ENCODE data around the gene WDR5. TPM values are rescaled to one million over a fixed set of nuclear protein-coding genes. Genes with fewer than 3 reads are reported as not detected.

Gene WDR5
- total and polyA plus RNA-seq, 10 of the 15 experiments (the other 5 are each of a cell fraction or from before 2014, with no cell fraction given): 1.4 to 43.7 (median 33.2) TPM

GRCh38 chr9:134156564-134157377 lies 20.9 kb downstream of the WDR5 start (continued):
- no peak for TF ChIP-seq PKNOX1 (IDR thresholded peaks at IDR 0.05)
- TF ChIP-seq STAT3 (IDR thresholded peaks at IDR 0.05; ENCODE audit: low read depth, low read length): no peak
- TF ChIP-seq IKZF1 (conservative IDR thresholded peaks at IDR 0.05): no peak
- no peak for TF ChIP-seq RFX5 (IDR thresholded peaks at IDR 0.05; ENCODE audit: low read depth, low read length)
- TF ChIP-seq POU2F2 (IDR thresholded peaks at IDR 0.05; ENCODE audit: borderline replicate concordance, low read depth, low read length): no peak
- TF ChIP-seq KAT2A (conservative IDR thresholded peaks at IDR 0.05; ENCODE audit: control insufficient read depth, low read depth, low read length): no peak
- TF ChIP-seq RAD21 (IDR thresholded peaks at IDR 0.05; ENCODE audit: insufficient read depth, low read depth, low read length): no peak
- TF ChIP-seq ATF2 (IDR thresholded peaks at IDR 0.05; ENCODE audit: low read length): no peak
- TF ChIP-seq LARP7 (IDR thresholded peaks at IDR 0.05): no peak

GRCh38 chr9:134157378-134157885 lies 21.6 kb downstream of the WDR5 start:
- ChIA-PET CTCF (no interaction called here), SMC1A (ENCODE audit: uncharacterized antibody, unreplicated experiment) (no interaction called here), POLR2A (no interaction called here), RAD21 (ENCODE audit: unreplicated experiment) (no interaction called here)
- Histone ChIP-seq H3K9ac (ENCODE audit: control insufficient read depth, insufficient read depth, low read length) (no peak overlapping the region), H3K4me3 (no peak overlapping the region), H3K9me3 (replicated peaks; ENCODE audit: control insufficient read depth, insufficient read depth, low read length) (no peaks in the 10 kb centered on the region), H3K36me3 (ENCODE audit: control insufficient read depth in 2 of 2, insufficient read depth in 2 of 2, low read length in 1 of 2) (peaks cover 11 to 50% of the 10 kb centered on the region in 2 experiments; a peak in 3 of 4 replicates), H4K20me1 (ENCODE audit: control insufficient read depth, insufficient read depth) (no peaks in the 10 kb centered on the region), H3K4me1 (ENCODE audit: control insufficient read depth, insufficient read depth, low read length) (no peaks in the 10 kb centered on the region), H3K27ac (ENCODE audit: control insufficient read depth, insufficient read depth) (no peak overlapping the region), H3K4me2 (ENCODE audit: control insufficient read depth, insufficient read depth) (no peak overlapping the region), H2AFZ (ENCODE audit: control insufficient read depth, low read depth, low read length) (no peak overlapping the region), H3K79me2 (ENCODE audit: control insufficient read depth, insufficient read depth, low read length) (no peaks in the 10 kb centered on the region), H3K27me3 (replicated peaks in 1 of 2; ENCODE audit: control insufficient read depth in 2 of 2, insufficient read depth in 2 of 2, low read length in 1 of 2) (no peaks in the 10 kb centered on the region)
- 98% methylated on average over 18 of the region's 23 CpGs for whole genome bisulfite sequencing (ENCODE audit: insufficient coverage, insufficient replicate concordance, low lambda C conversion rate, missing lambda C conversion rate)
- in situ Hi-C loops (cut with MboI) (no loop called here), intact Hi-C loops (cut with micrococcal nuclease; ENCODE audit: unreplicated experiment) (no loop called here)
- BruUV-seq (replicated peaks): no TSS peak
- DNase-seq (ENCODE audit: low read depth, low spot score) (no peak), ATAC-seq (no peak), FAIRE-seq (no peak)
- peak; percentile 46; the same call in 1 of the 2 replicates for TF ChIP-seq POLR2A (IDR thresholded peaks at IDR 0.05; ENCODE audit: low read depth, low read length)
- no peak for TF ChIP-seq ZBTB11 (CRISPR knock-in tag; IDR thresholded peaks at IDR 0.05)

Measured in GM12878 (cell line).